ENCODE measurements around the gene CDC42BPB.
"Not testable (repeated sequence)": the region's sequence is repeated elsewhere in the genome, so short reads cannot be mapped to it uniquely, and the experiment has no call there.

Gene CDC42BPB

DNA sequence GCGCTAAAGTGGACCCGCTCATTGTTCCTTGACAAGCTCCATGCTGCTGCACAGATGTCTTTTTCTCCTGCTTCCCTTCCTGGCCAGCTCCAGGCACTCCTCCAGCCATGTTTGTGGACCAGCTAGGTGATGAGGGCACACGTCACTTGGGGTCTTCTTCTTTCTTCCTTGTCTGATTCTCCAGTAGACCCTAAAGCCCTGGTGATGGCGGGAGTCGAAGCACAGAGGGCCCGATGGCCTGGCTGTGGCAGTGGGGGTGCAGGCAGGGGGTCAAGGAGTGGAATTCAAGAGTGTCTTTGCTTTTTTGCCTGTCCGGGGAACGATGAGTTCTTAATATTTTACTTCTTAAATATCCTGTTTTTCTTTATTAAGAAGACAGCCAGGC is 157.8 kb downstream of the CDC42BPB start:
- H3K4me3 ChIP-seq (replicated peaks in 1 of 2; ENCODE audit: low read depth in 2 of 2, low read length in 2 of 2), result no peak overlapping the region
- DNase-seq (ENCODE audit: low read depth in 2 of 2), result no peak
- TF ChIP-seq, protein P1, sequence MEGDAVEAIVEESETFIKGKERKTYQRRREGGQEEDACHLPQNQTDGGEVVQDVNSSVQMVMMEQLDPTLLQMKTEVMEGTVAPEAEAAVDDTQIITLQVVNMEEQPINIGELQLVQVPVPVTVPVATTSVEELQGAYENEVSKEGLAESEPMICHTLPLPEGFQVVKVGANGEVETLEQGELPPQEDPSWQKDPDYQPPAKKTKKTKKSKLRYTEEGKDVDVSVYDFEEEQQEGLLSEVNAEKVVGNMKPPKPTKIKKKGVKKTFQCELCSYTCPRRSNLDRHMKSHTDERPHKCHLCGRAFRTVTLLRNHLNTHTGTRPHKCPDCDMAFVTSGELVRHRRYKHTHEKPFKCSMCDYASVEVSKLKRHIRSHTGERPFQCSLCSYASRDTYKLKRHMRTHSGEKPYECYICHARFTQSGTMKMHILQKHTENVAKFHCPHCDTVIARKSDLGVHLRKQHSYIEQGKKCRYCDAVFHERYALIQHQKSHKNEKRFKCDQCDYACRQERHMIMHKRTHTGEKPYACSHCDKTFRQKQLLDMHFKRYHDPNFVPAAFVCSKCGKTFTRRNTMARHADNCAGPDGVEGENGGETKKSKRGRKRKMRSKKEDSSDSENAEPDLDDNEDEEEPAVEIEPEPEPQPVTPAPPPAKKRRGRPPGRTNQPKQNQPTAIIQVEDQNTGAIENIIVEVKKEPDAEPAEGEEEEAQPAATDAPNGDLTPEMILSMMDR (IDR thresholded peaks at IDR 0.05; ENCODE audit: low read depth, low read length), result no peak

DNA sequence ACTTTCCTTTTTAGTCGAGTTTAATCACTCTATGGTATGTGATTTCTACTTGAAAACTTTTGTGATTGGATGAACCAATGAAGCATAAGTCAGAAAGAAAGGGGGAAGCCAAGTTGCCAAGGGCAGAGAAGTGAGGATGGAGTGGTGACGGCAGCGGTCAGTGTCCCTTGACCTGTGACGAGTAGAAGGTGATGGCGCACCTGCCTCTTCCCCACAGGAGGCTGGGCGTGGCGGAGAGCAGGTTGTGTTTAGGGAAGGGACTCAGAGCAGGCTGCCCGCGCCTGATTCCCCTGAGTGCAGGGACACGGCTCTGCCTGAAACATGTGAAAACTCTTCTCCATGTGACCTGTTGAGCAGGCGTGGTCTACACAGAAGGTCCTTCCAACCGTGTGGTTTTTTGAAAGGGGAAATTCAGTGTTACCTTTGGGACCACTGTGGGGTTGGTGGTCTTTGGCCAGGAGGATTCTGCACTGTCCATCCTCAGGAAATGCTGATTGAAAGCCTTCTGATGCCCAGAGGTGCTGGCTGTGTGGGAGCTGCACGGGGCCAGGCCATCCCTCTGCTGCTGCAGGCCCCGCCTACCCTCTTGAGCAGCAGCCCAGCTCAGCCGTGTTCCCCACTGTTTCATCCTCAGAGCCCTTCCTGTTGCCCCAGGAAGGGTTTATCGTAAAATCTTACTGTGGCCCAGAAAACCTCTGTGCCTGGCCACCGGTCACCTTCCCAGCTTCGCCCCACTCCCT is 158.4 kb downstream of the CDC42BPB start:
- H3K4me3 ChIP-seq (replicated peaks in 1 of 2; ENCODE audit: low read depth in 2 of 2, low read length in 2 of 2), result no peak overlapping the region
- TF ChIP-seq, protein P1 (IDR thresholded peaks at IDR 0.05; ENCODE audit: low read depth, low read length), result no peak
- no peak for DNase-seq (ENCODE audit: low read depth in 2 of 2)

DNA sequence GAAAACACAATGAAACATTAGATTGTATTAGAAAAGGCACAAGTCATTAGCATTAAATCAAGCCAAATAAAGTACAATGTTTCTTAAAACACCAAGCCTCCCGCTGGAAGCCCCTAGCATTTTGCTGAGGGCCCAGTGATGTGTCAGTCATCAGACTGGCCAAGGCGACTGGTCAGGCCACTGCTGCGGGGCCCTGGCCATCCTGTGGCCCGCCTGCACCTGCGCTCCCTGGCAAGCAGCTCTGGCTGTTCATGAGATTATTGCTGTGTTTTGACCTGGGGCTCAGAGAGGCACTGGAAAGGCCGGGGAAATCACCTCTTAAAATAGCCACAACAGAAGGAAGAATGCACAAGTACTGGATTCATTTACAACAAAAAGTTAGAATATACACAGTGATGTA is 159.1 kb downstream of the CDC42BPB start:
- TF ChIP-seq, protein P1 (IDR thresholded peaks at IDR 0.05; ENCODE audit: low read depth, low read length), result no peak
- no peak for DNase-seq (ENCODE audit: low read depth in 2 of 2)
- no peak overlapping the region for H3K4me3 ChIP-seq (replicated peaks in 1 of 2; ENCODE audit: low read depth in 2 of 2, low read length in 2 of 2)

DNA sequence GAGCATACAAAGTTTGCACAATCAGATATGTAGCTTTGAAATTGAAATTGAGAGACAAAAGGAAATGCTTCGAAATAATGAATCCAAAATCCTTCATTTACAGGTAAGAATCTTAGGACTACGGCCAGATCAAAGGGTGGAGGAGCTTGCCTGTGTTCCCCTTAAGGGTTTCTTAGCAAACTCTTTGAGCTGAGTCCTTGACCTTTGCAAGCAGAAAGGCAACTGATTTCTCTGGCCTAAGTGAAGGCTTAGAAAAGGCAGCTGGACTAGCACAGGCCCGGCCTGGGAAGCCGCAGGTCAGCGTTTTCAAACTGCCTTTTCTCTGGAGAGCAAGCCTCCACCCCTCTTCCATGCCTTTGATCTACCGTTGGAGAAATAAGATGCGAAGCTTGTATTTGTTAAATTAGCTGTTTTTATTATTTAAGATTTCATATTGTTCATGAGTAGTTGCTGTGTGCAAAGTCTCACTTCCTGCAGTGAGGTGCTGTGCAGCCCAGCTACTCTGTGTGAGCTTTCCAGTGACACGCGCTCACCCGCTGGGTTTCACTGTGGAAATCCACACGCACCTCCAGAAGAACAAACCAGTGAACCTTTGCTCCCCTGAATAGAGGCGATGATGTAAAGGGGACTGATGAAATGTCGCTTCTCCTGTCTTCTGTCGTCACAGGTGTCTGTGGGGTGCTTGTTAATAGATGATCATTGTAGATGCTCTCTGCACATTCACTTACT is 159.9 kb downstream of the CDC42BPB start:
- DNase-seq (ENCODE audit: low read depth in 2 of 2), result no peak
- H3K4me3 ChIP-seq (replicated peaks in 1 of 2; ENCODE audit: low read depth in 2 of 2, low read length in 2 of 2), result no peak overlapping the region
- TF ChIP-seq, protein P1 (IDR thresholded peaks at IDR 0.05; ENCODE audit: low read depth, low read length), result no peak

DNA sequence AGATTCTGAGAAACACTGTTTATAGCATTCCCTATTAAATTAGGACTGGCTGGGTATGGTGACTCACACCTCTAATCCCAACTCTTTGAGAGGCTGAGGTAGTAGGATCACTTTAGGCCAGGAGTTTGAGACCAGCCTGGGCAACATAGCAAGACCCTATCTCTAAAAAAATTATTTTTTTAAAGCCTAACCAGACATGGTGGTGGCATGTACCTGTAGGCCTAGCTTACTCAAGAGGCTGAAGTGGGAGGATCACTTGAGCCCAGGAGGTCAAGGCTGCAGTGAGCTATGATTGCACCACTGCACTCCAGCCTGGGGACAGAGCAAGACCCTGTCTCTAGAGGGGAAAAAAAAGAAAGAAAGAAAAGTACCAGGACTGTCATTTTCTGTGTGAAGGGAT is 160.6 kb downstream of the CDC42BPB start:
- not testable (repeated sequence) for DNase-seq (ENCODE audit: low read depth in 2 of 2); H3K4me3 ChIP-seq (replicated peaks in 1 of 2; ENCODE audit: low read depth in 2 of 2, low read length in 2 of 2)

DNA sequence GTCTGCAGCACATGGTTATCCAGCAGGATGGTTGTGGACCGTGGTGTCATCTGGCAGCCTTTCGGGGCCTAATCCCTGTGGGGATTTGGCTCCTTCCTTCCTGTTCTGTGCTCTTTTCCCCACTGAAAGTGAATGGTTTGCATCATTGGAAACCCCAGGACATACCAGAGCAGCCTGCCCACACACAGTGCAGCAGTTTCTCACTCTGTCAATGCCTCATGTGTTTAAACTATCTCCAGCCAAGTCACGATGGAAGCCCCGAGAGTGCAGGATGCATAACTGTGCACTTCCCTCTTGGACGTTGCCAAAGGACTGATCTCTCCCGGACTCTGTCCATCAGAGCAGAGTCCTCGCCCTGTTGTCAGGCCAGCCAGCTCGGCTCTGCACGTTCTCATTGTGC is 163.9 kb downstream of the CDC42BPB start:
- H3K4me3 ChIP-seq (replicated peaks in 1 of 2; ENCODE audit: low read depth in 2 of 2, low read length in 2 of 2), result no peak overlapping the region
- DNase-seq (ENCODE audit: low read depth in 2 of 2), result peak; percentile 93 to 96
- TF ChIP-seq, protein P1 (IDR thresholded peaks at IDR 0.05; ENCODE audit: low read depth, low read length), result no peak

DNA sequence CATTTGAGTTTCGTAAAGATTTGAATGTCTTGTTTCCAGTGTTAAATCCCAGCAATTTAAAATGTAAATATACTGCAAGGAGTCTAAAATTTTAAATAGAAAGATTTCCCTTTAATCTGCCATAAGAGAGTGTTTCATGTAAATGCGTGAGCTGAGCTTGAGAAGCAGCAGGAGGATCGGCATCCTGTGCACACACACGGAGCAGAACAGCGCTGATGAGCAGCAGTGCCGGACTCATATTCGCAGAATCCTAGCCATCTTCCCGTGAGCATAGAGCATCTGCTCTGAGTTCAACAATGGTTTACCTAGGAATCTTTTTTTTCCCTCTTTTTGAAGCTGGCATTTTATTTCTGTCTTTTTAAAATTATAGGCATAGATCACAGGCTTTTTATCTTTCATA is 164.7 kb downstream of the CDC42BPB start:
- TF ChIP-seq, protein P1 (IDR thresholded peaks at IDR 0.05; ENCODE audit: low read depth, low read length), result no peak
- no peak overlapping the region for H3K4me3 ChIP-seq (replicated peaks in 1 of 2; ENCODE audit: low read depth in 2 of 2, low read length in 2 of 2)
- no peak for DNase-seq (ENCODE audit: low read depth in 2 of 2)

Data from cardiac fibroblast (primary cell).